ENCODE results near the gene HSPG2.

HSPG2 gene

GRCh38 chr1:21825393-21825792 is 111.7 kb downstream of the HSPG2 start:
- no peak for DNase-seq
- intact Hi-C loops (cut with DNase I): no loop called here

GRCh38 chr1:21824926-21825325 is 112.2 kb downstream of the HSPG2 start:
- DNase-seq: no peak
- intact Hi-C loops (cut with DNase I): no loop called here

GRCh38 chr1:21823980-21824702 is 113.0 kb downstream of the HSPG2 start:
- intact Hi-C loops (cut with DNase I): no loop called here
- DNase-seq: no peak

- no peak for DNase-seq
- intact Hi-C loops (cut with DNase I): no loop called here
These were observed 113.7 kb downstream of the HSPG2 start for GRCh38 chr1:21823206-21823979.

GRCh38 chr1:21822349-21822748 is 114.8 kb downstream of the HSPG2 start:
- DNase-seq: no peak
- intact Hi-C loops (cut with DNase I): no loop called here

GRCh38 chr1:21821385-21822019 is 115.6 kb downstream of the HSPG2 start:
- intact Hi-C loops (cut with DNase I): no loop called here

GRCh38 chr1:21820597-21821232 is 116.4 kb downstream of the HSPG2 start:
- intact Hi-C loops (cut with DNase I): no loop called here
- no peak for DNase-seq

More at GRCh38 chr1:21821385-21822019, 115.6 kb downstream of the HSPG2 start:
- DNase-seq: no peak

- intact Hi-C loops (cut with DNase I): no loop called here
These were observed 118.5 kb downstream of the HSPG2 start for GRCh38 chr1:21818656-21819055.

GRCh38 chr1:21816602-21817302 is 120.4 kb downstream of the HSPG2 start:
- intact Hi-C loops (cut with DNase I): no loop called here
- no peak for DNase-seq

More at GRCh38 chr1:21818656-21819055, 118.5 kb downstream of the HSPG2 start:
- DNase-seq: peak in 1 of 42 donors; percentile 6

GRCh38 chr1:21815724-21816321 is 121.3 kb downstream of the HSPG2 start:
- DNase-seq: no peak

GRCh38 chr1:21814981-21815582 is 122.0 kb downstream of the HSPG2 start:
- intact Hi-C loops (cut with DNase I): no loop called here
- DNase-seq: no peak

More at GRCh38 chr1:21815724-21816321, 121.3 kb downstream of the HSPG2 start:
- intact Hi-C loops (cut with DNase I): no loop called here

GRCh38 chr1:21814241-21814918 is 122.7 kb downstream of the HSPG2 start:
- intact Hi-C loops (cut with DNase I): no loop called here
- DNase-seq: peak in 4 of 42 donors; percentile 2 to 34 (median 10)

- intact Hi-C loops (cut with DNase I): no loop called here
- no peak for DNase-seq
These were observed 123.6 kb downstream of the HSPG2 start for GRCh38 chr1:21813542-21813941.

GRCh38 chr1:21811875-21812305 is 125.2 kb downstream of the HSPG2 start, which contains the start of gene LDLRAD2:
LDLRAD2 (plus strand) TSS chr1:21812265; CDS start chr1:21812452, 187 bp downstream.
- intact Hi-C loops (cut with DNase I): no loop called here
- no peak for DNase-seq

GRCh38 chr1:21804536-21804935 is 132.6 kb downstream of the HSPG2 start:
- intact Hi-C loops (cut with DNase I): no loop called here
- no peak for DNase-seq

- intact Hi-C loops (cut with DNase I): no loop called here
- DNase-seq: no peak
These were observed 136.0 kb downstream of the HSPG2 start for GRCh38 chr1:21801100-21801499.

- DNase-seq: no peak
- intact Hi-C loops (cut with DNase I): no loop called here
These were observed 137.4 kb downstream of the HSPG2 start for GRCh38 chr1:21799730-21800129.

All from head of caudate nucleus (tissue), 42 donors.